ENCODE results near the gene OR2AE1. TPM values are rescaled to one million over a fixed set of nuclear protein-coding genes. Genes with fewer than 3 reads are reported as not detected.
A peak's percentile ranks its signal among the peaks of the same experiment; 100 is the strongest.

The OR2AE1 gene
- total RNA-seq: not detected
- under 1 TPM in 2 of 3 donors, not detected in 1; 0.05 to 0.17 TPM for polyA plus RNA-seq
- long read RNA-seq, donor 1: 0 reads
- long read RNA-seq, donor 2: 0 reads

GRCh38 chr7:99876933-99877332, at the start of gene OR2AE1:
TSS of gene OR2AE1 (minus strand) at chr7:99877033. CDS start at chr7:99877033, 0 bp downstream.
- intact Hi-C loops (cut with DNase I): no loop called here
- WGBS, 3 donors: 83 to 87% (median 87%) methylated on average over 3 of the region's 3 CpGs
- no peak within 1 kb of the TSS for H3K27ac ChIP-seq

GRCh38 chr7:99926321-99926720, 49.5 kb upstream of the OR2AE1 start:
- no peak for TF ChIP-seq CTCF (IDR thresholded peaks at IDR 0.05)
- Histone ChIP-seq H3K27ac (no peak overlapping the region), H3K4me3 (no peak overlapping the region), H3K9me3 (no peaks in the 10 kb centered on the region), H3K36me3 (ENCODE audit: insufficient read depth in 1 of 2, low read depth in 1 of 2) (no peaks in the 10 kb centered on the region), H3K27me3 (ENCODE audit: insufficient read depth in 3 of 3, low read length in 2 of 3) (peaks cover 0 to 25% (median 1%) of the 10 kb centered on the region in 3 donors), H3K4me1 (no peaks in the 10 kb centered on the region)
- ATAC-seq (no peak), DNase-seq (no peak)
- intact Hi-C loops (cut with DNase I): no loop called here

More at GRCh38 chr7:99876933-99877332, at the start of gene OR2AE1:
- no peak for ATAC-seq
- no peak for TF ChIP-seq CTCF (IDR thresholded peaks at IDR 0.05)
- Histone ChIP-seq H3K27me3 (ENCODE audit: insufficient read depth in 3 of 3, low read length in 2 of 3) (no peaks in the 10 kb centered on the region), H3K9me3 (no peaks in the 10 kb centered on the region), H3K4me1 (no peaks in the 10 kb centered on the region), H3K36me3 (ENCODE audit: insufficient read depth in 1 of 2, low read depth in 1 of 2) (no peaks in the 10 kb centered on the region), H3K4me3 (no peak within 1 kb of the TSS)
- no peak for DNase-seq

- 80 to 86% (median 81%) methylated on average over 3 of the region's 3 CpGs for WGBS, 3 donors
- Histone ChIP-seq H3K27ac (no peak overlapping the region), H3K36me3 (ENCODE audit: insufficient read depth in 1 of 2, low read depth in 1 of 2) (no peaks in the 10 kb centered on the region), H3K4me3 (no peak overlapping the region), H3K27me3 (ENCODE audit: insufficient read depth in 3 of 3, low read length in 2 of 3) (peaks cover 0 to 7% (median 0%) of the 10 kb centered on the region in 3 donors), H3K9me3 (no peaks in the 10 kb centered on the region), H3K4me1 (peaks cover 13% of the 10 kb centered on the region)
- DNase-seq: no peak
- intact Hi-C loops (cut with DNase I): loop anchor here in 1 of 2 donors (5.0 kb wide), 1 partner anchor 291 kb away; no protein-coding TSS in a partner anchor
- ATAC-seq: no peak
- TF ChIP-seq CTCF (IDR thresholded peaks at IDR 0.05): no peak
Observed at GRCh38 chr7:99923200-99923599, 46.4 kb upstream of the OR2AE1 start.

- H3K4me3 ChIP-seq: peak overlapping the region; percentile 97
- H3K36me3 ChIP-seq (ENCODE audit: insufficient read depth in 1 of 2, low read depth in 1 of 2): peaks cover 5 to 30% of the 10 kb centered on the region in 2 donors
- intact Hi-C loops (cut with DNase I): loop anchor here in 1 of 2 donors (5.0 kb wide), 1 partner anchor 288 kb away; no protein-coding TSS in a partner anchor
Observed at GRCh38 chr7:99920149-99920548, 43.3 kb upstream of the OR2AE1 start.

More at GRCh38 chr7:99920149-99920548, 43.3 kb upstream of the OR2AE1 start:
- no peak for ATAC-seq
- no peak for TF ChIP-seq CTCF (IDR thresholded peaks at IDR 0.05)
- WGBS, 3 donors: 60 to 94% (median 63%) methylated on average over 3 of the region's 3 CpGs
- H3K4me1 ChIP-seq: peaks cover 26% of the 10 kb centered on the region
- H3K27me3 ChIP-seq (ENCODE audit: insufficient read depth in 3 of 3, low read length in 2 of 3): no peaks in the 10 kb centered on the region
- H3K9me3 ChIP-seq: no peaks in the 10 kb centered on the region
- DNase-seq: no peak
- H3K27ac ChIP-seq: peak overlapping the region; percentile 96
